ENCODE measurements around the gene COG4. TPM values are rescaled to one million over a fixed set of nuclear protein-coding genes. Genes with fewer than 3 reads are reported as not detected.
A peak's percentile ranks its signal among the peaks of the same experiment; 100 is the strongest.

COG4 gene
- 49.1 TPM for total RNA-seq
- long read RNA-seq, transcript COG4-201 (19 exons, 2,833 nt) = major isoform, 162 of 189 reads
- long read RNA-seq, partial matches to known transcripts = 9 of 189 reads
- long read RNA-seq, other reads (novel, unspliced or antisense) = 15 of 189 reads

GRCh38 chr16:70523076-70523742, at the start of gene COG4:
Gene COG4, minus strand, starts transcription at chr16:70523554. Its CDS starts 11 bp downstream, at chr16:70523543.
- peak; percentile 96 for ATAC-seq (ENCODE audit: poor library complexity)
- DNase-seq = peak; percentile 93
- intact Hi-C loops (cut with DNase I) = no loop called here

GRCh38 chr16:70572926-70573270, 49.5 kb upstream of the COG4 start:
- no peak for DNase-seq
- ATAC-seq (ENCODE audit: poor library complexity) = peak; percentile 14
- intact Hi-C loops (cut with DNase I) = no loop called here

- no peak for ATAC-seq (ENCODE audit: poor library complexity)
- intact Hi-C loops (cut with DNase I) = no loop called here
- no peak for DNase-seq
These were observed 48.9 kb upstream of the COG4 start for GRCh38 chr16:70572050-70572925.

GRCh38 chr16:70571623-70572022, 48.3 kb upstream of the COG4 start:
- intact Hi-C loops (cut with DNase I) = no loop called here
- DNase-seq (no peak), ATAC-seq (ENCODE audit: poor library complexity) (no peak)

GRCh38 chr16:70570967-70571570, 47.7 kb upstream of the COG4 start:
- intact Hi-C loops (cut with DNase I) = no loop called here
- ATAC-seq (ENCODE audit: poor library complexity) (no peak), DNase-seq (no peak)

- ATAC-seq (ENCODE audit: poor library complexity) (no peak), DNase-seq (no peak)
- intact Hi-C loops (cut with DNase I) = no loop called here
These were observed 46.4 kb upstream of the COG4 start for GRCh38 chr16:70569752-70570151.

GRCh38 chr16:70568601-70569237, 45.4 kb upstream of the COG4 start:
- DNase-seq (no peak), ATAC-seq (ENCODE audit: poor library complexity) (no peak)
- intact Hi-C loops (cut with DNase I) = no loop called here

GRCh38 chr16:70565053-70565452, 41.7 kb upstream of the COG4 start:
- DNase-seq (no peak), ATAC-seq (ENCODE audit: poor library complexity) (peak; percentile 36)
- intact Hi-C loops (cut with DNase I) = no loop called here

- intact Hi-C loops (cut with DNase I) = no loop called here
- ATAC-seq (ENCODE audit: poor library complexity) (no peak), DNase-seq (no peak)
These were observed 40.3 kb upstream of the COG4 start for GRCh38 chr16:70563636-70564035.

- intact Hi-C loops (cut with DNase I) = no loop called here
- ATAC-seq (ENCODE audit: poor library complexity) (no peak), DNase-seq (no peak)
These were observed 38.3 kb upstream of the COG4 start for GRCh38 chr16:70561623-70562022.

GRCh38 chr16:70556063-70556462, 32.7 kb upstream of the COG4 start:
- ATAC-seq (ENCODE audit: poor library complexity) (no peak), DNase-seq (no peak)
- intact Hi-C loops (cut with DNase I) = no loop called here

- intact Hi-C loops (cut with DNase I) = no loop called here
- ATAC-seq (ENCODE audit: poor library complexity) = peak; percentile 60
- DNase-seq = no peak
These were observed 30.3 kb upstream of the COG4 start for GRCh38 chr16:70553645-70554044.

GRCh38 chr16:70552675-70553074, 29.3 kb upstream of the COG4 start:
- ATAC-seq (ENCODE audit: poor library complexity) (no peak), DNase-seq (no peak)
- intact Hi-C loops (cut with DNase I) = no loop called here

- intact Hi-C loops (cut with DNase I) = no loop called here
- ATAC-seq (ENCODE audit: poor library complexity) (no peak), DNase-seq (no peak)
These were observed 28.4 kb upstream of the COG4 start for GRCh38 chr16:70551788-70552187.

GRCh38 chr16:70550082-70550481, 26.7 kb upstream of the COG4 start:
- peak; percentile 63 for ATAC-seq (ENCODE audit: poor library complexity)
- intact Hi-C loops (cut with DNase I) = no loop called here
- DNase-seq = no peak

- DNase-seq = no peak
- no peak for ATAC-seq (ENCODE audit: poor library complexity)
- intact Hi-C loops (cut with DNase I) = no loop called here
These were observed 25.6 kb upstream of the COG4 start for GRCh38 chr16:70548936-70549335.

GRCh38 chr16:70544548-70544947, 21.2 kb upstream of the COG4 start:
- intact Hi-C loops (cut with DNase I) = no loop called here
- ATAC-seq (ENCODE audit: poor library complexity) (no peak), DNase-seq (no peak)

GRCh38 chr16:70540994-70541393, 17.6 kb upstream of the COG4 start:
- intact Hi-C loops (cut with DNase I) = no loop called here
- ATAC-seq (ENCODE audit: poor library complexity) (no peak), DNase-seq (no peak)

GRCh38 chr16:70534971-70535370, 11.6 kb upstream of the COG4 start:
- ATAC-seq (ENCODE audit: poor library complexity) (no peak), DNase-seq (no peak)
- intact Hi-C loops (cut with DNase I) = no loop called here

Measured in Right ventricle myocardium superior (tissue), 1 donor.